ENCODE measurements around the gene EVC2.

DNA sequence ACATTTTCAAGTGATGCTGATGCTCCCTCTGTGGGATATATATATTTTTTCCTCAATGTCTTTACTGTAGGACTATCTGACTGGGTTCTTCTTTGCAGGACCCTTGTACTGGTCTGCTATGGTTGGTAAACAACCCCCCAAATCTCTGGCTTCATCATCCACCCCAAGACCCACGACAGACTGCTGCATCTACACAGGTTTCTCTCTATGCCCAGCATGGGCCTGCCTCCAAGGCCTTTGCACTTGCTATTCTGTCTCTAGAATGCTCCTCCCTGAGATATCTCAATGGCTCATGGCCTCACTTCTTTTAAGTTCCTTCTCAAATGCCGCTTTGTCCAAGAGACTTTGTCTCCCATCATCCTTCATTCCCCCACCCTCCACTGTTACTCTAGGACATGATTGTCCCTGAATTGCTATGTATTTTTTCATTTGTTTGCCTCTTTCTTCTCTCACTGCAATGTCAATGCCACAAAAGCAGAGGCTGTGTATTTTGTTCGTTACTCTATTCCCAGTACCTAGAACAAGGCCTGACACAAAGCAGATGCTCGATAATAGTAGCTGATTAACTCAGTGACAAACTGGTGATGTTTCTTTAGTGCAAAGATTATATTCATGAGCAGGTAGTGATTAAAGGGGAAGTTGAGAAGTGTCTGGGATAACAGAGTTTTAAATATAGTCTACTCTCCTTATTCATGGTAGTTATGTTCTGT is 9.2 kb upstream of the EVC2 start:
- no peak for TF ChIP-seq MTA3 (IDR thresholded peaks at IDR 0.05; ENCODE audit: borderline replicate concordance)
- no peak for TF ChIP-seq TFAP4 (CRISPR knock-in tag; IDR thresholded peaks at IDR 0.05; ENCODE audit: borderline replicate concordance)
- TF ChIP-seq KAT7 (CRISPR knock-in tag; IDR thresholded peaks at IDR 0.05; ENCODE audit: borderline replicate concordance), result no peak
- TF ChIP-seq RFX5 (IDR thresholded peaks at IDR 0.05; ENCODE audit: low read depth, low read length), result no peak
- TF ChIP-seq THAP7 (CRISPR knock-in tag; IDR thresholded peaks at IDR 0.05), result no peak
- no peak for TF ChIP-seq ZNF668 (CRISPR knock-in tag; IDR thresholded peaks at IDR 0.05)
- TF ChIP-seq CTCF (IDR thresholded peaks at IDR 0.05 in 2 of 3, conservative IDR thresholded peaks at IDR 0.05 in 1 of 3; ENCODE audit: insufficient read depth in 2 of 3, low read depth in 1 of 3, low read length in 3 of 3), result no peak
- no peak for TF ChIP-seq TCFL5 (CRISPR knock-in tag; conservative IDR thresholded peaks at IDR 0.05)
